Neural cell (in vitro differentiated cells): ENCODE measurements around the gene S1PR4.

Source experiments
- EP300 ChIP-seq: fragments of 450-650 bp; conservative IDR thresholded peaks from 2 replicates; pipeline ENCODE4 v1.6.1; 2014; ENCODE audit warnings: antibody characterized with exemption, mild to moderate bottlenecking, moderate library complexity; ENCODE audit not compliant: poor library complexity, severe bottlenecking
- EZH2 ChIP-seq: fragments of 200-600, 300-800 bp; shearing (Covaris generic), sonication (generic); IDR thresholded peaks from 2 replicates; pipeline ENCODE4 v1.6.1; 2014; ENCODE audit warnings: antibody characterized with exemption, low read length, borderline replicate concordance, mild to moderate bottlenecking; ENCODE audit not compliant: insufficient read depth, poor library complexity, severe bottlenecking
- POLR2AphosphoS5 ChIP-seq: IDR thresholded peaks from 2 replicates; pipeline ENCODE4 v1.6.1; 2012
- RAD21 ChIP-seq: fragments of 450-650 bp; conservative IDR thresholded peaks from 2 replicates; pipeline ENCODE4 v1.6.1; 2014; ENCODE audit warnings: antibody characterized with exemption, mild to moderate bottlenecking, moderate library complexity
- SMC3 ChIP-seq: fragments of 450-650 bp; conservative IDR thresholded peaks from 2 replicates; pipeline ENCODE4 v1.6.1; 2014; ENCODE audit warnings: antibody characterized with exemption, mild to moderate bottlenecking, moderate library complexity; ENCODE audit not compliant: poor library complexity
- TAF1 ChIP-seq: IDR thresholded peaks from 2 replicates; pipeline ENCODE4 v1.6.1; 2012; ENCODE audit warnings: low read depth
- TF ChIP-seq, protein P1 (sequence below): fragments of 450-650 bp; IDR thresholded peaks from 2 replicates; pipeline ENCODE4 v1.5.1; 2014; ENCODE audit warnings: antibody characterized with exemption, mild to moderate bottlenecking, moderate library complexity; ENCODE audit not compliant: poor library complexity, severe bottlenecking
- TF ChIP-seq, protein P2 (sequence below): IDR thresholded peaks from 2 replicates; pipeline ENCODE4 v1.6.1; 2012; ENCODE audit warnings: borderline replicate concordance

DNA sequence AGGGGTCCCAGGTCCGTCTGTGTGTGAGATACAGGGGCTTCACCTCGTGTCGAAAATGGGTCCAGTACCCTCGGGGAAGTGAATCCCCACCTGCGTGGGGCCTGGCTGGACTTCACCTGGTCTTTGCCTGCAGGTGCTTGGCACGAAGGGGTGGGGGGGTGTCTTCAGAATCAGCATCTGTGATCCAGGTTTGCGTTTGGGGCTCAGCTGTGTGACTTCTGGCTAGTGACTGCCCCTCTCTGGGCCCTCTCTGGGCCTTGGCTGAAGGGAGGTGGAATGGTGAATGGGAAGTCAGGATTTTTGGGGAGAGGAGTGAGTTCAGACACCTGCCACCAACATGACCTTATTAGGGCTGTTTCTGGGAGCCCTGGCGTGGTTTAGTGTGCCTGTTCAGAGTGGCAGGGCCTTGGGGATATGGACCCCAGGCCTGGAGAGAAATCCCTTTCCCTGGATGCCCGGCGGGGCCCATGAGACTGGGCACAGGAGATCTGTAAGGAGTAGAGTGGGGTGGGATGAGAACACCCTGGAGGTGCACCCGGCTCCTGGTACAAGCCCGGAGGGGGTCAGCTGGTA is 48.6 kb downstream of the S1PR4 start:
- TF ChIP-seq POLR2AphosphoS5 (no peak), EZH2 (no peak), SMC3 (no peak), TAF1 (no peak), EP300 (no peak), RAD21 (no peak)
- TF ChIP-seq, protein P1, sequence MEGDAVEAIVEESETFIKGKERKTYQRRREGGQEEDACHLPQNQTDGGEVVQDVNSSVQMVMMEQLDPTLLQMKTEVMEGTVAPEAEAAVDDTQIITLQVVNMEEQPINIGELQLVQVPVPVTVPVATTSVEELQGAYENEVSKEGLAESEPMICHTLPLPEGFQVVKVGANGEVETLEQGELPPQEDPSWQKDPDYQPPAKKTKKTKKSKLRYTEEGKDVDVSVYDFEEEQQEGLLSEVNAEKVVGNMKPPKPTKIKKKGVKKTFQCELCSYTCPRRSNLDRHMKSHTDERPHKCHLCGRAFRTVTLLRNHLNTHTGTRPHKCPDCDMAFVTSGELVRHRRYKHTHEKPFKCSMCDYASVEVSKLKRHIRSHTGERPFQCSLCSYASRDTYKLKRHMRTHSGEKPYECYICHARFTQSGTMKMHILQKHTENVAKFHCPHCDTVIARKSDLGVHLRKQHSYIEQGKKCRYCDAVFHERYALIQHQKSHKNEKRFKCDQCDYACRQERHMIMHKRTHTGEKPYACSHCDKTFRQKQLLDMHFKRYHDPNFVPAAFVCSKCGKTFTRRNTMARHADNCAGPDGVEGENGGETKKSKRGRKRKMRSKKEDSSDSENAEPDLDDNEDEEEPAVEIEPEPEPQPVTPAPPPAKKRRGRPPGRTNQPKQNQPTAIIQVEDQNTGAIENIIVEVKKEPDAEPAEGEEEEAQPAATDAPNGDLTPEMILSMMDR: no peak
- TF ChIP-seq, protein P2, sequence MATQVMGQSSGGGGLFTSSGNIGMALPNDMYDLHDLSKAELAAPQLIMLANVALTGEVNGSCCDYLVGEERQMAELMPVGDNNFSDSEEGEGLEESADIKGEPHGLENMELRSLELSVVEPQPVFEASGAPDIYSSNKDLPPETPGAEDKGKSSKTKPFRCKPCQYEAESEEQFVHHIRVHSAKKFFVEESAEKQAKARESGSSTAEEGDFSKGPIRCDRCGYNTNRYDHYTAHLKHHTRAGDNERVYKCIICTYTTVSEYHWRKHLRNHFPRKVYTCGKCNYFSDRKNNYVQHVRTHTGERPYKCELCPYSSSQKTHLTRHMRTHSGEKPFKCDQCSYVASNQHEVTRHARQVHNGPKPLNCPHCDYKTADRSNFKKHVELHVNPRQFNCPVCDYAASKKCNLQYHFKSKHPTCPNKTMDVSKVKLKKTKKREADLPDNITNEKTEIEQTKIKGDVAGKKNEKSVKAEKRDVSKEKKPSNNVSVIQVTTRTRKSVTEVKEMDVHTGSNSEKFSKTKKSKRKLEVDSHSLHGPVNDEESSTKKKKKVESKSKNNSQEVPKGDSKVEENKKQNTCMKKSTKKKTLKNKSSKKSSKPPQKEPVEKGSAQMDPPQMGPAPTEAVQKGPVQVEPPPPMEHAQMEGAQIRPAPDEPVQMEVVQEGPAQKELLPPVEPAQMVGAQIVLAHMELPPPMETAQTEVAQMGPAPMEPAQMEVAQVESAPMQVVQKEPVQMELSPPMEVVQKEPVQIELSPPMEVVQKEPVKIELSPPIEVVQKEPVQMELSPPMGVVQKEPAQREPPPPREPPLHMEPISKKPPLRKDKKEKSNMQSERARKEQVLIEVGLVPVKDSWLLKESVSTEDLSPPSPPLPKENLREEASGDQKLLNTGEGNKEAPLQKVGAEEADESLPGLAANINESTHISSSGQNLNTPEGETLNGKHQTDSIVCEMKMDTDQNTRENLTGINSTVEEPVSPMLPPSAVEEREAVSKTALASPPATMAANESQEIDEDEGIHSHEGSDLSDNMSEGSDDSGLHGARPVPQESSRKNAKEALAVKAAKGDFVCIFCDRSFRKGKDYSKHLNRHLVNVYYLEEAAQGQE: no peak
